ENCODE measurements around the gene ERG.

Gene ERG, protein sequence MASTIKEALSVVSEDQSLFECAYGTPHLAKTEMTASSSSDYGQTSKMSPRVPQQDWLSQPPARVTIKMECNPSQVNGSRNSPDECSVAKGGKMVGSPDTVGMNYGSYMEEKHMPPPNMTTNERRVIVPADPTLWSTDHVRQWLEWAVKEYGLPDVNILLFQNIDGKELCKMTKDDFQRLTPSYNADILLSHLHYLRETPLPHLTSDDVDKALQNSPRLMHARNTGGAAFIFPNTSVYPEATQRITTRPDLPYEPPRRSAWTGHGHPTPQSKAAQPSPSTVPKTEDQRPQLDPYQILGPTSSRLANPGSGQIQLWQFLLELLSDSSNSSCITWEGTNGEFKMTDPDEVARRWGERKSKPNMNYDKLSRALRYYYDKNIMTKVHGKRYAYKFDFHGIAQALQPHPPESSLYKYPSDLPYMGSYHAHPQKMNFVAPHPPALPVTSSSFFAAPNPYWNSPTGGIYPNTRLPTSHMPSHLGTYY

DNA sequence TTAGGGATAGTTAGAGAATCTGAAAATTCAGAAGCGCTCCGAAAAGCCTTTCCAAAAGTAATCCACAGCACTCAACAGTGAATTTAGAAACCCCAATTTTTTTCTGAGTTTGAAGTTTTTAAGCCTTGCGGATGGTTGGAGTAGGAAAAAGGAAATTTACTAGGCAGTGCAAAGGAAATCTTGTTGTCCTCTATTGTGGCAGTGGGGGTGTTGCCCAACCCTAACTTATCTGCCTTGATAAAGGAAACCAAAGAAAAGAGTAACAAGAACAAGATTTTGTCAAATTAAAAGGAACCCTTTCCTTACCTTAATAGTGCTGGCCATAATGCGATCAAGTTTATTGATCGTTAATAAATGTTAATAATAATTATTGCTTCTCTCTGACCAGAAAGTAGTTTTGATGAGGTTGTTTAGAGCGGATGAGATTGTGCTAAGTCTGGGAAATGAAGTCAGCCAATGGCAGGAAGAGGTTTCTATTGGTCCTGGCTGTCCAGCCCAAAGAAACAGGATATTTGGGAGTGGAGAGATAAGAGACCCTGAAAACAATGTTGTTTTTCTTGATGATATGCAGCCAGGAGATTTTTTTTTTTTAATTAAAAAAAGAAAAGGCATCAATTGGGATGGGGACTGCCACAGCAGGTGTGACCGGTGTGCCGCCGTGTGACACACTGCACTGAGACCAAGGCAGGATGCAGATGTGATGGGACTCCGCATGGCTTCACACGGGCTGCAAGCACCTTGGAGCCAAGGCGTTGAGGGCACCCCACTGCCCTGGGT lies at the start of gene ERG:
Gene ERG (minus strand): TSS at position 421 of the 777 bp plus-strand sequence. CDS start 97 bp downstream, at position 324.
- no peak for DNase-seq

DNA sequence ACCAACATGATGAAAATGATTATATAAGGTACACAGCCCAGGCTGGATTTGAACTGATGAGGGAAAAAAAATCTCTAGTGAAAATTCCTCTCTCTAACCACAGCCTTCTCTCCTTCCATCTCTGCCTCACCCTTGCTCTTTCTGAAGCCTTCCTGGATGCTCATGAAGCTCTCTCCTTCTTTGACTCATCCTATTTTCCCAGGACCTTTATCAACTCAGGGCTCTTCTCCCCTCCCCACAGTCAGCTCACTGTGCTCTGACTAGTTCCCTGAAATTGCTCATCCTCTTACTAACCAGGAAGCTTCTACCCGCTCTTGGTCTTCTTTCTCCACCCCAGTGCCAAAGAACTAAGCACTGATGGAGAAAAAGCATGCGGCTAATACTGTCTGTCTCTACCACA lies 46.4 kb upstream of the ERG start:
- DNase-seq: no peak

DNA sequence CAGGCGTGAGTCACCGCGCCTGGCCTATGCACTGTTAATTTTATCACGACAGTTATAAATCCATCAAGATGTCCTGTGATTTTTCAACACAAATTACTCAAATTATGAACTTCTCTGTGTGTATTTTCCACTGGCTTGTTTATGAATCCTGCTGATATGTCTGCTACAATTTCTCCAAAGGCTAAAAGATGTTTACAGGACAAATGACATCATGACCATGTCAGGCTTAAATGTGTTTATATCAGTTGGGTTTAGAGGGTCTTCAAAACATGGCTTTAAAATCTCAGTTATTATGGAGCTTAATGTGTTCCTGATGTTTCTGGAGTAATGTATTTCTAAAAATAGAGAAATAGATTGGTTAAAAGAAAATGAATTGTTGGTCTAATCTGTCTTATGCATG lies 44.0 kb upstream of the ERG start:
- DNase-seq: no peak

DNA sequence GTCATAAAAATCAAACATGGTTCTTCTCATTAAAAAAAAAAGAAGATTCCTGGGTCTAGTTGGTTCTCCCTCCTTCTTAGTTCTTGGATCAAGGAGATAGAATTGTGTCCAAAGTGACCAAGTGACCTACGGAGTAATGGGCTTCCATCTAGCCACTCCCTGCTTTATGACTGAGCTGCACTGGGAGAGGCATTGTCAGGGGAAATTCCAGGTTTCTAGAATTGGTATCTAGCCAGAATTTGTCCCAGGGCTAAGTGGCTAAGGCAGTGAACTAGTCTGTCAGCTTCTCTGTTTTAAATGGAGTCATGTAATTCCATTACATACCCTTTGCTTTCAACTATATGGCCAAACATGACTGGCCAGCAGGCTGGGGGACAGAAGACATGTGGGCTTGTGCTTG lies 40.1 kb upstream of the ERG start:
- no peak for DNase-seq

DNA sequence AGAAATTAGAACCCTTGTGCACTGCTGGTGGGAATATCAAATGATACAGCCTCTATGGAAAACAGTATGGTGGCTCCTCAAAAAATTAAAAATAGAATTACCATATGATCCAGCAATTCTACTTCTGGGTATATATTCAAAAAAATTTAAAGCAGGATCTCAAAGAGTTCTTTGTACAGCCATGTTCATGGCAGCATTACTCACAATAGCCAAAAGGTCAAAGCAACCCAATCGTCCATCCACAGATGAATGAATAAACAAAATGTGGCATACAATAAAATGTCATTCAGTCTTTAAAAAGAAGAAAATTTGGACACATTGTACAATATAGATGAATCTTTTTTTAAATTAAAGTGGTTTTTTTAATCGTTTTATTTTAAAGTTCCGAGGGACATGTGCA lies 36.3 kb upstream of the ERG start:
- no peak for DNase-seq

DNA sequence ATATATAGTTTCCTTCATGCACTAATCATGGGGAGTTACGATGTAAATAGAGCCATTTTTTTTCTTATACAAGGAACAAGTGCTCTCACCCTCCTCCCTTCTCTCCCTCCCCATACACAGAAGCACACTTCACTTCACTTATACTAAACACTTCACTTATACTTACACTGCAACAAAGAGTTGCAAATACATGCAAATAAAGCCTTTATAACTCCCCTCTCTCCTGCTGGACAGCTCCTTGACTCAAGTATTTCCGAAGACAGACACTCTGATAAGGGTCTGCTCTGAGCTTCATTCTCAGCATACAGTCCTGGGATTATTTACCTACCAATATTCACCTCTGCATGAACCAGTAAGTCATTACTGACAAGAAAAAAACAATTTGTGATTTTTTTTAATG lies 35.6 kb upstream of the ERG start:
- DNase-seq: no peak

DNA sequence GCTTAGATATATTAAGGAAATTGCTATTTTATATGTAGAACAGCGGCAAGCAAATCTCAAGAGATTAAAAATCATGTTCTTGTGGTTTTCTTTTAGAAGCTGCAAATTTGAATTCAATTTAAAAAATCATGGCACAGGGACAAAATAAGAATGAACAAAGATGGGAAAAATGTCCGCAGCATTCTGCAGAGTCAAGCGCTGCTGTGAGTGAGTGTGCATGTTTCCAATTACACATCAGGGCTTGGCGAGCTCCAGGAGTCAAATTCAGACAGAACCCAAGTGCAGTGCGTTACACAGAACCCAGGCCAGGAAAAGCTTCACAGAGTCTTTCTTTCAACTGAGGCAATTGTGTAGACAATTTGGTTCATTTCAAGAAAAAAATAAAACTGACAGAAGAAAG lies 33.3 kb upstream of the ERG start:
- no peak for DNase-seq

DNA sequence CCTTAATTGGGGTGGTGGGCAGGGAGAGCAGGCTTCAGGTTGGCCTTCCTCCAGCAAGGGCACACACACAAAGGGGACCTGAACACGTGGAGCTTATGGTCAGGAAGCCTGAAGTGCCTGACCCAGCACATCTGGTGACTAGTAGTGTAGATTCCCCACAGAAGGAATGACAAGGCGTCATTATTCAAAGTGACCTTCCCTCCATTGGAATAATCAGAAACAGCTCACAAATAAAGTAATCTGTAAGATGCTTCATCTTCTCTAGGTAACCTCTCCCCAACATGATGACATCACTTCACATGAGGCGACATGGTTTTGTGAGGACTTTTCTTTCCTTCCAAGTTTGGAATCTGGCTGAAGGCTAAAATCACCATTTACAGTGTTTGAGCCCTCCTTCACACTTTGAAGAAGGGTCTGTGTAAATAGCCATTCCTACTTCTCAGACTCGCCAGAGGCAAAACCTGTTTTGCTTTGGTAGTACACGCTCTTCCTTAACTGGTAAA lies 32.8 kb upstream of the ERG start:
- DNase-seq: no peak

DNA sequence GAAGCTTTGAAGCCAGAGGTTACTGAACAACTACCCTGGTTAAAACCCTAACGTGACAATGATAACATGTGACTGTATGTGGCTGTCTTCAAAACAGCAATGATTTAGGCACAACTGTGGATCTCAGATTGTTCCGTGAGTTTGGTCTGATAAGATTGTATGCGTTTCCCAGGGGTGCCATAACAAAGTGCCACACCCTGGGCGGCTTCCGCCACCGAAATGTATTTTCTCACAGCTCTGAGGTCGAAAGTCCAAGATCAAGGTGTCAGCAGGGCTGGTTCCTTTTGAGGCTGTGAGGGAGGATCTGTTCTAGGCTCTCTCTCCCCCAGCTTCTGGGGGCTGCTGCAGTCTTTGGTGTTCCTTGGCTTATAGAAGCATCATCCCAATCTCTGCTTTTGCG lies 29.5 kb upstream of the ERG start:
- DNase-seq: no peak

DNA sequence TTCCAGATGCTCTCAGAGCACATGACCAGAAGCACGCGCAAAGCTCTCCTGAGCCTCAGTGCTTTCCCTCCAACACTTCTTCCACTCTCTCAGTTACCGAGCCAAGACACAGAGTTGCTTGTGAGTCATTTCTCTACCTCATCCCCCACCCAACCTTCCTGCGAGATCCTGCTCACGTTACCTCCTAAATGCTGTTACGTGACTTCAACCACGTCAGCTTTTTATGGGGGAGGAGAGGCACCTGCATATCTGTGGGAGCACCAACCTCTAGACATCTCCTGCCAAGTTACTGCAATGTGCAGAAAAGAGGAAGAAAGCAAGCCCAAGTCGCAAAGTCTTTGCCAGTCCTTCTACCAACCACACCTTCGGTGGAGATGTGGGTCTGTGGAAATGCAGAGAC lies 27.2 kb upstream of the ERG start:
- no peak for DNase-seq

DNA sequence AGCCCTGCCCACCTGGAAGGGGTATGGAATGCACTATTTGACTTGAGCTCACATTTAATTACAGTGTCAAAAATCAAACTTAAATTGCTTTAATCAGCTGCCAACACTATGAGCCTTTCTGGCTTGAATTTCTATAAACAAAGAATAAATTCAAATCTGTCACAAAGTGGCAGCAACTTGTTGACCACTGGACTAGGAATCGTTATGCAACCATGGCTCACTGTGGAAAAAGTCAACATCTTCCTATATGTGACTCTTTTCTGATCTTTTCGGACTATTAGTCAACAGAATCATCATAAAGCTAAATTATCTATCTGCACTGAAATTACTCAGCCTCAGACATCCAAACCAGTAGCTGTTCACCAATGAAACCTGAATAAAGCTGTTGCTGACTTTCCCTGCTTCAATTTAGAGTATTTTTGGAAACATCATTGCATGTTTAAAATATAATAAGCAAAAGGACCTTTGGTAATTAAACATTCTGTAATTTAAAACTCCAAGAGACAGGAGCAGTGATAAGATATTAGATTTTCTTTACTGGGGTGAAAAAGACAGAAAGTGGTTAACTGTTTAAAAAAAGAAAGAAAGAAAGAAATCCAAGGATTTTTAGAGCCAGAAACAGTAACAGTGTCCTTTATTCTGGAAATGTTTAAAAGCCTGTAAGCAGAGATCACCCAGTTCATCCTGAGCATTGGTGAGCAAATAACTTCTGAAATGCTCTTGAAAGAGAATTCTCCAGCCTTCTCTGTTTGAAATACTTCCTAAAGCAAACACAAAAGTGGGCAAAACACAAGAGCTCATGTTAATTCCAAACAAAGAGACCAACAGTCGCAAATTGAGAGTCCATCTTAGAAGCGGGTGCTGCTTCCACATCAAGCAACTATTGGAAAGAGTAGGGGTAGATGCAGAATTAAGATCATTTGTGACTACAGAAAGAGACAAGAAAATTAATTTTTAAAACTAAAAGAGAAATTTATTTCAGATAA lies 26.2 kb upstream of the ERG start:
- no peak for DNase-seq

DNA sequence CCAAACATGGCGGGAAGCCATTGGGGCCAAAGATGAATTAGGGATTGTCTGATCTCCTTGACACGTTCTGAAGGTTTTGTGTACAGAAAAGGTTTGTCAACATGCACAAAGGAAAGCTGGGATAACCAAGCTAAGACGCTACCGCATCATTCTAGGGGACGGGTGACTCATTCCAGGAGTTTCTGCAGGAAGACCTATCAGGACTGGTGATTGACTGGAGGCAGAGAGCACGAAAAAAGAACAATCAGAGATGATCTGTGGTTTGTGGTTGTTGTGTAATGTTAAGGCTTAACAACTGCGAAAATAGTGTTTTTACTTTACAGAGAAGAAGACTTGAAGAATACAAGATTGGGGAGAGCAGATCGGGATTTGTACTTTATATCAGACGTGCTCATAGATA lies 22.2 kb upstream of the ERG start:
- DNase-seq: no peak

DNA sequence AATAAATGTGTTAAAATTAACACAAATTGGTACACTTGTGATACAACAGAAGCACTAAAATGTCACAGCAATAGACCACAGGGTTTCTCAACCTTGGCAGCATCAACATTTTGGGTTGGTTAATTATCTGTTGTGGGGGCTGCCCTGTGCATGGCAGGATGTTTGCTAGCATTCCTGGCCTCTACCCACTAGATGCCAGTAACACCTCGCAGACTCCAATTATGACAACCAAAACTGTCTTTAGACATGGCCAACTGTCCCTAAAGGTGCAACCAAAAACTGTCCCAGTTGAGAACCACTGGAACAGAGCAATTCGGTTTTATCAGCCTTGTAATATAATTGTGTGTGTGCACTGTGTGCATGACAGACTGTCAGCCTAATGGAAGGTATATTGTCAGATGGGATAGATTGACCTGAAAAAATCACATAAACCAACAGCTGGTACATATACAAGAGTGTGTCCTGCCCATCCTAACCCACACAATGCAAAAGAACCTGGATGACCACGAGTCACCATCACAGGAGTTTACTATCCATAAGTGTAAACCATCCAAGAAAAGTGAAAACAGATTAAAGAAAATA lies 13.5 kb upstream of the ERG start:
- no peak for DNase-seq

DNA sequence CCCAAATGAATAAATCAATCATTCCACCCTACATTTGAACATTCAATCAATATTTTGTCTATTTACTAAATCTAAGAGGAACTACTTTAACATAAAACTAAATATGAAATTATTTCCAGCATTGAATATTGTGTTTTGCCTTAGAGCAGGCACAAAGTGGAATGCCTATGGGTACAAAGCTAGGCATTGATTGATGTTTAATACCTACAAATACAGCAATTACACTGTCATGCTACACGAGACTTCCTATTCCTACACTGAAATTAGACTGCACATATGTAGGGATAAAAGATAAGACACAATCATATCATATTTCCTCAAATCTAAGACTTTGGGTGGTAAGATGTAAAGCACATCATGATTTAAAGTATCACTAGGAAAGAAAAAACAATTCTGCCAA lies 12.9 kb upstream of the ERG start:
- no peak for DNase-seq

DNA sequence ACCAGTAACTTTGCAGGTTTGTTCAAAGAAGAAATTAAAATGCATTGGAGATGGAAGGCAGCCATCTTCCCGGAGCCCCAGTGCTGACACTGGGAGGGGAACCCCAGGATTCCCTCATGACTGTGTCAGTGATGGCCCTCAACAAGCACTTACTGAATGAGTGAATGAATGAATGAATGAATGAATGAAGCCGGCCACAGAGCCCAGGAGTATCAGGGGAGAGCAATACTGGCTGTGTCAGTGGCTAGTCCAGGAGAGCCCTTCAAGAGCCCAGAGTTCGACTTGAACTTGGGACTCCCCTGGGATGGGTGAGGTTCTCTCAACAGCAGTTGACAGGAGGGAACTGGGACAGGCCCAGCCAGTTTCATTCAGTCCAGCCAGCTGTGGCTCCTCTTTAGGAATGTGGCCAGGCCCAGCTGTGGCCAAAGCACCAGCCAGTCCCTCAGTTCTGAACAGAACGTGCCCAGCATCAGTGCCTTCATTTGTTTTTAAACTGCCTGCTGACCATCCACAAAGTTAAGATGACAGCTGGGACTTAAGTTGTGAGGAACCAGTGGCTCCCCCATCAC lies 9.2 kb upstream of the ERG start:
- DNase-seq: no peak

DNA sequence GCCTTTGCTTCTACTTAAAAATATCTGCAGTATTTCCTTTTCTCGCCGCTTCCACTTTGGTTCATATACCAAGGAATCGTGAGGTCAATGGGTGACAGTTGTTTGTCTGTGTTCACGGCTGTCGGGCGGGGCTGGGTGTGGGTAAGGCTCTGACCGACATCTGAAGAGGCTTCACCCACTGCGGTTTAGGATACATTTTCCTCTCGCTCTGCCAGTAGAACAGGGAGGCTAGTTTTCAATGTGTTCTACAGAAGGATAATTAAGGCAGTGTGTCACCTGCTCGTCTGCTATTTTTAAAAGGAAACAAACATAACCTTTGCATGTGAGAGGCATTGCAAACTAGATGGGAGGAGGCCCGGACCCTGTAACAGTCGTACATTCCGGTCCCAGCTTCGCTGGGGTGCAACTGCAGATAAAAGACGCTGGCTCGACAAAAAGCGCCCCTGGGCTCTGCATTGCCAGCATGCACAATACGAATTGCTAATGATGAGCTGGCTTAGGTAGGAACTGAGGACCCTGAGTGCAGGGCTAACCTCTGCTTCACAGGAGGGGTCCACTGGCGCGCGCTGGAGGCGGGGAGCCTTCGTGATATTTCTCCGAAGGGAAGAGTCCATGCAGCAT lies 8.5 kb upstream of the ERG start:
- no peak for DNase-seq

DNA sequence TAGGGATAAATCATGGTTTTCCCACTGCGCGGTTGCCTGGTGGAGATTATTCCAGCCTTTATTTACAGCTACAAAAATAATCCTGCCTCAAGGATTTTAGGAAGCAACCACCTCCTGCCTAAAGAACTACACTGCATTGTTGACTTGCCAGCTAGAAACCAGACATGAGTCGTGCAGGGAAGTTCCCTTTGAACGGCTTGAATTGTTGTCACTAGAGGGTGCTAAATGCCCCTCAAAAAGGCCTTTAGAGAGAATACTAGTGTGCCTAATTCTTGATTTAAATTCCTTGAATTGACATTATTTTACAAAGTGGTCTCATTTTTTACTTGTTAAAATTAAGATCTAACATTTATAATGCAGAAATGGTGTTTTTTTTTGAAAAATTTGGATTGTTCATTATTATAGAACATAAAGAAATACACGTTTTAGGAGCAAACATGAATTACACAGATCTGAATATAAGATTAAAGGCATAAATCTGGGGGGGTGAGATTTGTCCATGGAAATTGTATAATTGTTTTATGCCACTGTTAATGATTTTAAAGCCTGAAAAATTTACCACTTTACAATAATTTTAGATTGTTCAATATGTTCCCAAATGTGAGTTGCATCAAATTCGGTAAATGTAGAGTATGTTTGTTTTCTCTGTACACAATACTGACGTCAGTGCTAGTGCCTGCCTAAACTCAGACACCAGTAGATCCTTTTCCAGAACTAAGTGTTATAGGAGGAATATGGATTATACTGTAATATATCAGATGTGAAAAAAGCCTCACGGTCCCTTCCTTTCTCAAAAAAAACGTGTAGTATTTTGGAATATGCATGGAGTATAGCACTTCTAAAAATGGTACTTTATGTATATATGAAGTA lies 7.6 kb upstream of the ERG start:
- no peak for DNase-seq

DNA sequence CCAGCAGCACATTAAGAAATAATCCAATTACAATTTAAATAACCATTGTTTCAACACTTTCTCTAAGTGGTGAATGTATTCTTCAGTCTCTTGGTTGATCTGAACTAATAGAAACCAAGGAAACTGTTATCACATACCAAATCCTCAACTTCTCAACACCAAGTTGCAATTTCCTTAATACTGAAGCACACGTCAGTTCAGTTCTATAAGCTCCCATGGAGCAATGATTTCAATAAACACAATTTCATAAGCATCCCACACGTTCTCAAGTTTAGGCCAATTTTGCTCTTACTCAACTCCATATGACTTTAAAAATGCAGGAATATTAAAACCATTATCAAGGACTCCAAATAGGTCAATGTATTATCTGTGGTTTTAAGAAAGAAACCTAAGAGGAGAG lies 5.8 kb upstream of the ERG start:
- no peak for DNase-seq

DNA sequence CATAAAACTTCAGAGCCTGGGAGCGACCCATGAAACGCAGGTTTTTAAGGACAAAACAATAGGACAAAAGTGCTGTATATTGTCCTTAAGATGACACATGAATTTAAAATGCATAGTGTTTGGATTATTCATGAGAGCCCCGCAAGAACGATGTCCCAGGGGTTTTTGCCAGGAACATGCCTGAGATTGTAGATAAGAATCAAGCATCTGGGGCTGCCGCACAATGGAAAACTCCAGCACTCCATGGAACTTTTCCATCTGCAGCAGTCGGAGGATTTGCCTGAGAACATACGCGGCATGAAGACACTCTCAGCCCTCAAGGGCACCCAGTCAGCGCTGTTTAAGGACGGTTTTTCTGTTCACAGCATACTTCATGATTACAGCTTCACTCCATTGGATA lies 5.3 kb upstream of the ERG start:
- DNase-seq: no peak

DNA sequence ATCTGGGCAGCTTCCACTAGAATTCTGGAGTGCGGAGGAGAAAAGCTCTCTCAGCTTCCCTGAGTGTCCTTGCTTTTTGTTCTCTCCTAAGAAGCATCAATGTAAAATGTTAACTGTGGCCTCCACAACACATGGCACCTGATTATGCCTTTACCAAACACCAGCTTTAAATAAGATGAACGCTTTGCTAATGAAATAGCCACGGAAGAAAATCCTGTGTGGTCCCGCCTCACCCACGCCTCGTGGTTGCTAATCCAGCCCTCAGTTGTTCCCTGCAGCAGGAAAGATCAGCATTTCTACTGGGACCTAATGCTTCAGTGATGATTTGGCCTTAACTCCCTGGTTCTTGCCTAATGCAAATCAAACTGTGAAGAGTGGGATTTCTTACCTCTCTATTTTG lies 1.8 kb upstream of the ERG start:
- DNase-seq: no peak

DNA sequence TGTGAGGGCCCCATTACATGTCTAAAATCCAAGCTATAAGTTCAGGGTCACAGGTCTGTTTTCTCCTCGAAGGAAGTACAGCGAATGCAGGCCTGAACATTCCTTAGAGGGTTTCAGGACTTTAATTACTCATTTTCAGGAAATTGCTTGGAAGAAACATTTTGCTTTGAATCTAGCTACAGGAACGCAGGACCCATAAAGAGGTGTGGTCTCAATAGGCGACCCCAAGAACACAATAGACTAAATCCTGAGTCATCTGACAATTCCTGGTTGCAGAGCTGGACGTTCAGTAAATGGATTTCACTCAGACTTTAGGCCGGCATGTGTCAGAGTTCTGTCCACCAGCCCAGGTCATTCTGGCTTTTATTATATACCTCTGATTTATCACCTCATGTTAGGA lies 1.0 kb upstream of the ERG start:
- DNase-seq: no peak
